Psoas muscle (tissue), 8 donors: ENCODE results near the gene MPZL3. TPM values are rescaled to one million over a fixed set of nuclear protein-coding genes. Genes with fewer than 3 reads are reported as not detected.

Experiments
- ATAC-seq, 4 donors: fragments of 200-7000 bp; cut with Tn5 transposase; one replicate each; pipeline ENCODE4 v1.9.1; 2020; ENCODE audit warnings: moderate library complexity in 3 of 4, mild to moderate bottlenecking in 2 of 4
- DNase-seq, 2 donors: peaks; one replicate each; pipeline ENCODE4 v3.0.0-alpha.2; 2020
- H3K27ac ChIP-seq: fragments of 200-600 bp; one replicate; pipeline ENCODE4 v1.8.0; 2022
- H3K27me3 ChIP-seq, 3 donors: fragments of 200-600 bp in 1 of 3; one replicate each; pipeline versions ENCODE4 v1.6.1 to v1.8.0; 2013 to 2022; ENCODE audit warnings: low read length in 2 of 3, mild to moderate bottlenecking in 2 of 3, moderate library complexity in 1 of 3; ENCODE audit not compliant: insufficient read depth in 3 of 3
- H3K36me3 ChIP-seq, 2 donors: fragments of 200-600 bp in 1 of 2; one replicate each; pipeline versions ENCODE4 v1.6.1 to v1.8.0; 2013 to 2022; ENCODE audit warnings: low read depth in 1 of 2, mild to moderate bottlenecking in 1 of 2, moderate library complexity in 1 of 2; ENCODE audit not compliant: insufficient read depth in 1 of 2
- H3K4me1 ChIP-seq: fragments of 200-600 bp; one replicate; pipeline ENCODE4 v1.8.0; 2022
- H3K4me3 ChIP-seq: fragments of 200-600 bp; one replicate; pipeline ENCODE4 v1.8.0; 2022; ENCODE audit warnings: mild to moderate bottlenecking
- H3K9me3 ChIP-seq: fragments of 200-600 bp; one replicate; pipeline ENCODE4 v1.8.0; 2022
- CTCF ChIP-seq: fragments of 200-600 bp; IDR thresholded peaks from one replicate; pipeline ENCODE4 v1.8.0; 2022; ENCODE audit warnings: antibody characterized with exemption
- WGBS, 3 donors: extraction: QIAGEN DNeasy Blood & Tissue Kit; methylation state at CpG; one replicate each; pipeline versions ENCODE4 v1.1.6 to v1.1.7; 2013; 5-methylcytosine and 5-hydroxymethylcytosine counted together
- intact Hi-C, 2 donors: fragments of 100-400 bp; cut with DNase I; formaldehyde crosslinking; loops; one replicate each; pipeline versions ENCODE4 v1.11.0 to v1.14.2; 2022
- polyA plus RNA-seq, 3 donors: library from polyadenylated mRNA; stranded (reverse); fragments of 200-250 nt; gene quantifications; one replicate each; pipeline ENCODE4 v1.2.3, GENCODE V29; 2013
- total RNA-seq, 4 donors: library from RNA; stranded (reverse); fragmentation: NEBNext Ultra II Directional in 2 of 4; extraction: Animal tissue kit (Norgen Biotek cat#: 25700) in 2 of 4; gene quantifications; one replicate each; pipeline versions ENCODE4 v1.2.1 to v1.2.4, GENCODE V29; 2021 to 2023
- donor health status: healthy with polysubstance abuse.
- donor health status: DM: no; HTN: no; CAD: no; lungs with moderate emphysema.
- donor health status: Bipolar disorder and iron deficiency.
- donor health status: healthy.
- donor health status: DM: yes; HTN: yes; CAD: no.
- donor health status: DM: no; HTN: no; CAD: no.
- donor health status: DM: no; HTN: no; CAD: no.
- donor health status: DM: yes; HTN: yes; CAD: no.

MPZL3 gene
- total and polyA plus RNA-seq, 7 donors = 0.07 to 0.97 (median 0.22) TPM

GRCh38 chr11:118282606-118283005 lies 30.4 kb upstream of the MPZL3 start:
- intact Hi-C loops = loop anchor here in 1 of 2 donors (10.0 kb wide), 1 partner anchor 78 kb away; no protein-coding TSS in a partner anchor
- Histone ChIP-seq H3K27ac (no peak overlapping the region), H3K36me3 (no peaks in the 10 kb centered on the region), H3K4me3 (no peak overlapping the region), H3K27me3 (peaks cover 0 to 4% (median 4%) of the 10 kb centered on the region in 3 donors), H3K9me3 (no peaks in the 10 kb centered on the region), H3K4me1 (no peaks in the 10 kb centered on the region)
- DNase-seq (no peak), ATAC-seq (no peak)
- TF ChIP-seq CTCF = no peak
- WGBS, 3 donors = 71 to 85% (median 79%) methylated on average over 6 of the region's 6 CpGs

- no peak for TF ChIP-seq CTCF
- WGBS, 3 donors = 85 to 88% (median 86%) methylated on average over 1 of the region's 1 CpG
- H3K9me3 ChIP-seq = no peaks in the 10 kb centered on the region
- H3K27me3 ChIP-seq = peaks cover 0 to 4% (median 4%) of the 10 kb centered on the region in 3 donors
- H3K4me3 ChIP-seq = no peak overlapping the region
- H3K36me3 ChIP-seq = no peaks in the 10 kb centered on the region
- no peak overlapping the region for H3K27ac ChIP-seq
- no peak for DNase-seq
- H3K4me1 ChIP-seq = no peaks in the 10 kb centered on the region
- intact Hi-C loops = loop anchor here in 1 of 2 donors (10.0 kb wide), 1 partner anchor 76 kb away; no protein-coding TSS in a partner anchor
- ATAC-seq = no peak
Observed at GRCh38 chr11:118281284-118281683, 29.1 kb upstream of the MPZL3 start.

- Histone ChIP-seq H3K4me1 (no peaks in the 10 kb centered on the region), H3K36me3 (no peaks in the 10 kb centered on the region), H3K4me3 (no peak overlapping the region), H3K9me3 (no peaks in the 10 kb centered on the region), H3K27me3 (peaks cover 0 to 20% (median 15%) of the 10 kb centered on the region in 3 donors), H3K27ac (no peak overlapping the region)
- ATAC-seq (no peak), DNase-seq (no peak)
- no peak for TF ChIP-seq CTCF
- intact Hi-C loops = no loop called here
- WGBS, 3 donors = 78 to 93% (median 88%) methylated on average over 1 of the region's 1 CpG
Observed at GRCh38 chr11:118277312-118277711, 25.1 kb upstream of the MPZL3 start.

- intact Hi-C loops = no loop called here
- Histone ChIP-seq H3K4me3 (no peak overlapping the region), H3K36me3 (no peaks in the 10 kb centered on the region), H3K27me3 (peaks cover 0 to 17% (median 16%) of the 10 kb centered on the region in 3 donors), H3K27ac (no peak overlapping the region), H3K9me3 (no peaks in the 10 kb centered on the region), H3K4me1 (no peaks in the 10 kb centered on the region)
- no peak for ATAC-seq
- WGBS, 3 donors = 29 to 49% (median 33%) methylated on average over 1 of the region's 1 CpG
- no peak for DNase-seq
- no peak for TF ChIP-seq CTCF
Observed at GRCh38 chr11:118276422-118276821, 24.3 kb upstream of the MPZL3 start.

GRCh38 chr11:118275176-118275575 lies 23.0 kb upstream of the MPZL3 start:
- Histone ChIP-seq H3K36me3 (no peaks in the 10 kb centered on the region), H3K4me3 (no peak overlapping the region), H3K4me1 (no peaks in the 10 kb centered on the region), H3K9me3 (no peaks in the 10 kb centered on the region), H3K27me3 (peaks cover 0 to 18% (median 16%) of the 10 kb centered on the region in 3 donors), H3K27ac (peak overlapping the region; percentile 23)
- ATAC-seq (peak in 1 of 4 donors; percentile 34), DNase-seq (no peak)
- WGBS, 3 donors = 50 to 61% (median 60%) methylated on average over 4 of the region's 4 CpGs
- intact Hi-C loops = no loop called here
- no peak for TF ChIP-seq CTCF
